NCI-H2171 (cell line): ENCODE results near the gene BGN.

ENCODE experiments used
- DNase-seq: peaks from one replicate; lab custom pipeline; 2025; lab: John Stamatoyannopoulos, UW

BGN gene

DNA sequence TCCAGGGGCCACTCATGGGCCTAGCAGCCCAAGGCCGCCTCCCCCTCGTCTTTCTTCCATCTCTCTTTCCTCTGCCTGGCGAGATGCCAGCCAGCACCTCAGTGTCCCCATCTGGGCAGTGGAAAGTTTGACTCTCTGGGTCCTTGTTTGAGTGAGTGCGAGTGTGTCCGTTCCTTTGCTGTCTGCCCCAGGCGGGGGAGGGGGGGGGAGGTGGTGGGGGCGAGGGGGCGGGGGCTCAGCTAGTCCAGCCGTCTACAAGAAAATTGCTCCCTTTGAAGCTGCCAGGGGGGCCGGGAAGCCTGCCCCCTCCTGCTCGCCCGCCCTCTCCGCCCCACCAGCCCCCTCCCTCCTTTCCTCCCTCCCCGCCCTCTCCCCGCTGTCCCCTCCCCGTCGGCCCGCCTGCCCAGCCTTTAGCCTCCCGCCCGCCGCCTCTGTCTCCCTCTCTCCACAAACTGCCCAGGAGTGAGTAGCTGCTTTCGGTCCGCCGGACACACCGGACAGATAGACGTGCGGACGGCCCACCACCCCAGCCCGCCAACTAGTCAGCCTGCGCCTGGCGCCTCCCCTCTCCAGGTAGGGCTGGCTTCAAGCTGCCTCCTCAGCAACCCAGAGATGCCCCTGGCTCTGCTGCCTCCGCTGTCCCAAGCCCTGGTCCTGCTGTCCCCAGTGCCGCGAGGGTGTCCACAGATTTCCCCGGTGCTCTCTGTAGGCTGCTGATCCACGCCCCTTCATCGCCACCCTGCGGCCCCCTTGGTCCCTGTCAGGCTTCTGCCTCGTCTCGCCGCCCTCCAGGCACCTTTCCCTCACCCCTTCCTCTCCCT is at the start of gene BGN:
TSS of gene BGN (plus strand) at position 440 of the 821 bp plus-strand sequence. CDS start 9,652 bp downstream, outside the sequence.
- no peak for DNase-seq

DNA sequence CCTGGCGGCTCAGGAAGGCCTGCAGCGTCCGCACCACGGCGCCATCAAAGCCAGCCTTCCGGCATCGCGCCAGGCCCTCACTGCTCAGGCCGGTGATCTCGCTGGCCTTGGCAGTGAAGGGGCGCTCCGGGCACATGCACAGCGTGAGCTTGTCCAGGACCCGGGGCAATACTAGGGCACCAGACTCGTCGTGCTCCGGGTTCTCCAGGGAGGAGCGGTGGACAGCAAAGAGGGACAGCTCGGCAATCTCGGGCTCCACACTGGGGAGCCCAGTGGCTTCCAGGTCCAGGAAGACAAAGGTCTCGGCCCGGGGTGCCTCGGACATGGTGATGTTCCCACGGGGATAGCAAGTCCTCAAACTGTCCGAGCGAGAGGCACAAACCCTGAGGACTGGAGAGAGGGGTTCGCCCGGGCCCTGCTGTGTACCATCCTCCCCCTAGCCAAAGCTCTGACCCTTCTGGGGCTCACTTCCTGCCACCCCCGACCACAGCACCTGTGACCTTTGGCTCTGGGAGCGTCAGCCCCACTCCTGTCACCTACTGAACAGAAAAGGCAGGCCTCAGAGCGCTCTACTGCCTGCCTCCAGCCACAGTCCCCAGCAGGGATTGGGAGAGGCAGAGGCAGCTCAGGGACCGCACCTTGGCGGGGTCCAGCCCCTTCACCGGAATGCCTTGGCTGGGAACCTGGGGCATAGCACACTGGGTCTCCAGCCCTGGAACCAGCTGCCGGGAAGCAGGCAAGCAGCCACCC is 49.5 kb upstream of the BGN start:
- DNase-seq: no peak

DNA sequence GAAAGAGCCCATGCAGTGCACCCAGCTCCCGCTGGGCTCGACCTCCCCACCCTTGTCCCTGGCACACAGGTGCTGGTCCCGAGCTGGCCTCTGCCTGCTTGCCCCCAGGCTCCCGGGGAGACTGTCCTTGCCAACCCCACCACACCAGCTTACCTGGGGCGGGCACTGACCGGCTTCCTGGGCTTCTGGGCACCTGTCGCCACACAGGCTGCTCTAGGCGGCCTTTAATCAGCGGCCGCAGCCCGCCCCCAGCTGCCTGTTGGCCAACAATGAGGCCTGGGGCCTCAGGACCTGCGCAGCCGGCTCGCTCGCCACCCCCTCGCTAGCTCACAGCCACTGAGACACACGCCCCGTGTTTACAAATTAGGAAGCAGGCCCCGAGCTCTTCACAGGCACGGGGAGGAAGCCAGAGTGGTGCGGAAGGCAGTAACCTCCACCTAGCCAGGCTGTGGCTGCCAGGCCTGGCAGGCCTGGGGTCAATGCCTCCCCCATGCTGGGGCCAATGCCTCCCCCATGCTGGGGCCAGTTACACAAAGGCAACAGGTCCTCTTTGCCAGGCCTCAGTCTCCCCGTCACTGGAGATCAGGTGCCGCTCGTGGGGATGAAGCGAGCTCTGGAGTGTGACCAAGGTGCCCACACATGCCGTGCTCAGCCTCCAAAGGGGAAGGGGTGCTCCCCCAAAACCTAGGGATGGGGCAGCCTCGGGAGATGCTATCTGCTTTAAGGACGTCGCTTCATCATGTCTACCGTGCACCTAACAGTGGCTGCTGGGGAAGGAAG is 48.7 kb upstream of the BGN start, which contains the start of gene TREX2:
TSS of gene TREX2 (minus strand) at position 201 of the 780 bp plus-strand sequence. CDS start 626 bp downstream, outside the sequence.
- no peak for DNase-seq

DNA sequence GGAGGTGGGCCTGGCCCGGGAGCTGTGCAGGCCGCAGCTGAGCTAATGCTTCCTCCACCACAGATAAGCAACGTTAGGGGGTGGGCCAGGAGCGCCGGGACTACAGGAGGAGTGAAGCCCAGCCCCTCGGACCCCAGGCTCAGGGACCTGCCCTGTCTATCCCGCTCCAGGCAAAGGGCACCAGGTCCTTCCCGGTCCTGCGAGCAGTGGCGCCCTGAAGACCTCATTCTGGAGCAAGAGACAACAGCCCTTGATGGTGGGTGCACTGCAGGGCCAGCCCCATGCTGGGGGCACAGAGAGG is 48.2 kb upstream of the BGN start:
- DNase-seq: no peak

DNA sequence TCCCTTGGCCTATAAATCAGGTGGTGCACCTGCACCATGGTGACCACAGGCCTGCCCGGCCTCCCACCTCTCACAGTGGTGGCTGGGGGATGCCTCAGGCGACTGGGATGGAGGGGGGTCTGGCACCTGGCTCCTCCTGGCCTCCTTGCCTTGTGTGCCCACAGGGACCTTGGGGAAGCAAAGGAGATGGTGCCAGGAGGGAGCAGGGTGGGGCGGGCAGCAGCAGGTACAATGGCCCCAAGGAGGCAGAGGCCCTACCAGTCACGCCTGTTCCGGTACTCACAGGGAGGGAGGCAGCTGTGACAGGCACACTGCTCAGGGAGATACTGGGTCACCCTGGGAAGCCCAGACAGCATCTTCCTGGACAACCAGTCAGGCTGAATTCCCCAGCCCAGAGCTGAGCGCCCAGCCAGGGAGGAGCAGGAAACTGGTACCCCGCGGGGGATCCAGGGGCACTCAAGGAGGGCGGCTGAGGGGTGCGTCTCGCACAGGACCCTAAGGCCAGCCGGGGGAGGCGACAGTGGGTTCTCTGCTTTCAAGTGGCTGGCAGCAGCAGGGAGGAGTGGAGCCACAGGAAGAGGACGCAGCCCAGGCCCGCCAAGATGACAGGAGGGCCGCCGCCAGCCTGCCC is 47.7 kb upstream of the BGN start:
- no peak for DNase-seq

DNA sequence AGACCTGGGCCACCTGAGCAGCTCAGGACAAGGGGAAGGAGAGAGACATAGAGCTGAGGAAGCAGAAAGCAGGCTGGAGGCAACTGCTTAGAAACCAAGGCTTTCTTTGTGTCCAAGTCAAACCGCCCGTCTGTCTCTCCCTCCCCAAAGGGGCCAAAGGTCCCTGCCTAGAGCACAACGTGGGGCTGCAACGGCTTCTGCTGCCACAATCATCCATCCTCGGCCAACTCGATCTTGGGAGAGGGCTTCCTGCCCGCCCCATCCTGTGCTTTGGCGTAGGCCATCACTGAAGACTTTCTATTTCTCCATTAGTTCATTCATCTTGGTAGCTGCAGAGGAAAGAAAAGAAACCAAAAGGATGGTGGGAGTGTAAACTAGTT is 47.2 kb upstream of the BGN start:
- DNase-seq: no peak

DNA sequence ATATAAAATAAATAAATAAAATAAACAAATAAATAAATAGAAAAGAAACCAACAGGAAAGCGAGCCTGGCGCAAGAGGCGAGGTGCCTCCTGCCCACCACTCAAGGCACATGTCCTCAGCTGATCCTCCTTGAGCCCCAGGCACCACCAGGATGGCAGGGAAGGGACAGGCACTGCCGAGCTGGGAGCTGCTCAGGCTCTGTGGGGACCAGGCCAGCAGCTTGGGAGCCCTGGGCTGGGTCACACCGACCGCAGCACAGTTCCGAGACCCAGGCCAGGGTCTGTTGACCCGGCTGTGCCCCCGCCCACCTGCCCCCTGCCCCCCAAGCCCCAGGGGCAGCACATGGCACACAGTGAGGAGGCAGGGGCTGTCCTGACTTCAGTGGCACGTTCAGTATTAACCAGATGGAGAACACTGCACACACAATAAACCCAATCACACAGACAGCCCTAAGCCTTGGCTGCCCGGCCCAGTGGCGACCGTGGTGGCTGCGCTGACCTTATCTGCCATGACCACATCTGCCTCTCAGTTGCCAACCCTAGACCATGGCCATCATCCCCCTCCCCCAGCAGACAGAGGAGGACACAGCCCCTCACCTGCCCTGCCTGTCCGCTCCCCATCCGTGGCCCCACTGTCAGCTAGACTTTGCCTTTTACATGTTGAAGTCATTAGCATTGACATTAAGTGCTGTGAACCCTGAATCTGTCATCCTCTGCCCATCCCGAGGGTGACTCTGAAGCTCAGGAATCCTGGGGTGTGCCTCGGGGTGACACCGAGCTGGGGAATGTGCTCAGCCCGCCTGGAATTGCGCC is 46.0 kb upstream of the BGN start:
- DNase-seq: no peak

DNA sequence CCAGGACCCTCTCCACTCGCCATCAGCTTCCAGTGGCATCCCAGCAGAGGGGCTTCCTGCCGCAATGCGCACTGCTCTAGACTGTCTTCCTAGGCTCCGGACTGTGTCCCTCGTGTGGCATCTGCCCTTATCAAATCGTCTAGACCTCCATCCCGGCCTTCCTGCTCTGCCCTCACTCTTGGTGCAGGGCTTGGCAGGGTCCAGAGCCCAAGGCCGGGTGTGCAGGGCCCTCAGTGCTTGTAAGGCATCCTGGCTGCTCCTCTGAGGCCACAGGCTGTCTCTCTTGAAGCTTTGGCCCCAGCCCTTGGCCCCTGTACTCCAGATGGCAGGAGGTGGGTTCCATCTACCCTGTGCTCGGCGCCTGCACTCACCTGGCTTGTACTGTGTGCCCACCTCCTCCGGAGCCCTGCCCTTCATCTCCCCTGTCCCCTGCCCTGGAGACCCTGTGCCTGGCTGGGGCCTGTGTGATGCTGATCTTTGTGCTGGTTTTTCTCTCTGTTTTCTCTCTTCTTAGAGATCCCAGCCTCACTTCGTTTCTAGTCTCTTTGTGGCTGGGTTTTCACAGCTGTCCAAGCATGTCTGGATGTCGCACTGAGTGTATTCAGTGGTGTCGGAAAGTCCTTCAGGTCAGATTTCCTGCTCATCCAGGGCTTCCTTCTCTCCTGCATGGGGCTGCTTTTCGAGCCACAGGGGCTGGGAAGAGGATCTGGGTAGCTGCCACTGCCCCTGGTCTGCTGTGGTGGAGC is 45.2 kb upstream of the BGN start:
- no peak for DNase-seq

DNA sequence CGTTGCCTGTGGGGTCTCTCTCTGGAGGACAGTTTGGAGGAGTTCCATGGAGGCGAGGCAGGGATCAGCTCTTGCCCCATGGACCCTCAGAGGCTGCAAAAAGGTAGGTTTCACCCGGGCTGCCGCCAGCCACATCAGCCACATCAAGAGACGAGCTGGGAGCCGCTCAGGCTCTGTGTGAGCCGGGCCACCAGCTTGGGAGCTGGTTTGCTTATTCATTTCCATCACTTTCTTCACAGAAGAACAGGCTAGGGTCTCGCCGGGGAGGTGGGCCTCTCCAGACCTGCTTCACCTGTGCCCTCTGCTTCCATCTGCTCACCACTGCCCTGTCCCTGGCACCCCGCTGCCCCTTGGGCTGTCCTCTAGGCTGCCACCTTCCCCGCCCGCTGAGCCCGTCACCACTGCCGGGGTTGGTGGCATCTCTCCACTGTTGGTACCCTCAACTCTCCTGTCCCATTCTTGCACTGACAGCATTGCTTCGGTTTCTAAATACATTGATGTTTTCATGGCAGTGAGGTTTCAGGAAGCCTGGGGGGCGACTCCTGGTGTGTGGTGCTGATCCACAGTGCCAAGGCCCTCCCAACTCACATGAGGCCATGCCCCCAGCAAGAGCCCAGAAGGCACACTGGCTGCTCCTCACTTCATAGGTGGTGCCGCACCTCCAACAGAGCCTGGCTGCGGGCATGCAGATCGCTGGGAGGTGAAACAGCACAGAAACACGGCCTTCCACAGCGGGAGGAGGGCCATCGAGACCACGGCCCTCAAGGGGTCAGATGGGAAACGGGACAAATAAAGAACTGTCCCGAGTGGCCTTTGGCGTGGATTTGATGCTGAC is 44.4 kb upstream of the BGN start:
- DNase-seq: no peak

DNA sequence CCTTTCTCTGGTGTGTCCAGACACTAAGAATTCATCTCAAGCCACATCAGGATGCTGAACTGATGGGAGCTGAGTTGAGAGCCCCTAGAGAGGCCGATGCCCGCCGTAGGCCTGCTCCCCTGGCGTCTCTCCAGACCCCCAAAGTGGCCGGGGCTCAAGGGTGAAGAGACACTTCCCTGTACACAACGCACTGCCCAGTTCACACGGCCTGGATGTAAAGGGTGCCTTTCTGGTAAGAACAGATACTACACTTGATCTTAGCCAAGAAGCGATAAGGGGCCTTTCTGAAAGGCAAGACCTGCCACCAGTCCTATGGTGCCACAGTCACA is 43.9 kb upstream of the BGN start:
- no peak for DNase-seq

DNA sequence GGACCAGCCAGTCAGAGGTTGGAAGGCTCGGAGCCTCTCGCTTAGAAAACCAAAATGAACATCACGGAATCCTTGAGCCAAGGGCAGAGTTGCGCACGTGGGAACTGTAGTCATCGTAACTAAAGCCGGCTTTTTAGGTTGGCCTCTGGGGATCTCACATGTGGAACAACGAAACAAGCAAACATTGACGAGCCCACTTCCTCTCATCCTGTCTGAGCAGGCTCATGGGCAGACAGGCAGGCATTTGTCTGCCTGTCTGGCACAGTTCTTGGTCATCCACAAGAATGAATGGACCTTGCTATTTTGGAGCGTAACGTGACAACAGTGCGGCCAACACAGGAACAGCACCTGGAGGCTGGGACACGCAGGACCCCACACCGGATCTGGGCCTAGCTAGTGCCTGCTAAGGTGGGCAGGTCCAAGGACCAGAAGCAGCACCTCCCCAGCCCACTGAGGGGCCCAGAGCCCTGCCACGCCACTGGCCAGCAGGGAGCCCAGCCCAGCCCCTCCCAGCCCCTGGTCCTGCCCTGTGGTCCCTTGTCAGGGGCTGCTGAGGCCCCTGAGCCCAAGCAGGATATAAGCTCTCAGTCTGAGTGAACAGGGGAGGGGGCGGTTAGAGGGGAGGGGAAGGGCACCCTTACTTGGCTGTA is 39.8 kb upstream of the BGN start:
- no peak for DNase-seq

DNA sequence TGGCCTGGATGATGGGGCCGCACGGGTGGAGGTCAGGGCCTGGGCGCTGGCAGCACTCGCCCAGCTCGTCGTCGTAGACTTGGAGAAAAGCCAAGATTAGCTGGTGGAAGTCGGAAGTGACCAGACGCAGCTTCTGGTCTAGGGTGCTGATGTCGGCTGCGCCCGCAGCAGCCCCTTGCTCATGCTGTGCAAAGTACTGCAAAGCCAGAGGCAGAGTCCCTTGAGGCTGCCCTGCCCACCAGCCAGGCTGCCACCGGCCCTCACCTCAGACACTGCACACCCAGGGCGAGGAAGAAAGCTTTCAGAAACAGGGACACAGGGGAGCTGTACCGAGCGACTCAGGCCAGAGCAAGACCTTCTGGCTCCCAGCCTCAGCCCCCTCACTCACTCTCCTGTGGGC is 39.2 kb upstream of the BGN start:
- DNase-seq: no peak

DNA sequence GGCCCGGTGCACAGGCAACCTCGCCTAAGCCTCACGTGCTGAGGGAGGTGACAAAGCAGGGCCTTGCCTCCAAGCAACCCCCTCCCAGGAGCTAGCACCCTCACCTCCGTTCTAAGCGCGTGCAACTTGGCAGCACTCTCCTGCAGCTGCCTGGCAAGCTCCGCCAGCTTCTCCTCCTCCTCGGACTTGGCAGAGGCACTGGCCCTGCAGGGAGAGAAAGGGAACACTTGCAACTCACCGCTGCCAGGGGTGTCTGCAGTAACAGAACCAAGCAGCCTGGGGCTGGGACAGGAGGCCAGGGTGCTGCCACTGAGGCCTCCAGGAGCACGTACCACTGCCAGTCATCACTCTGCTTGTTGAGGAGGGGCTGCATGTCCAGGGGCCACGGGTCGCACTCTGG is 38.6 kb upstream of the BGN start:
- no peak for DNase-seq

DNA sequence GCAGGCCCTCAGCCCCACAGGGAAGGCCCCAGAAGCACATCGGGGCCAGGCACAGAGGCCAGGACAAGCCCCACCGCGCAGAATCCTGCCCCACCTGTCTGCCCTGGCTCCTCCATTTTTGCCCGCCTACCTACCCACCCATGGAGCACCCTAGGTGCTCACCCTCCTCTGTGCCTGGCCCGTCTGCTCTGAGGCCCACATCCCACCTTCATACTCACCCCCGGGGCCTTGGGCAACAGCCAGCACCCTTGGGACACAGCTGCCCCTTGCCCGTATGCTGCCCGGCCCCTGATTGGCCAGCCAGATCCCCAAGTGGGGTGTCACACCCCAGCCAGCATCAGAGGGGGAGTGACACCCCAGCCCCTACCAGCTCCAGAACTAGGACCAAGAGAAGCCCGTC is 38.1 kb upstream of the BGN start:
- DNase-seq: no peak

DNA sequence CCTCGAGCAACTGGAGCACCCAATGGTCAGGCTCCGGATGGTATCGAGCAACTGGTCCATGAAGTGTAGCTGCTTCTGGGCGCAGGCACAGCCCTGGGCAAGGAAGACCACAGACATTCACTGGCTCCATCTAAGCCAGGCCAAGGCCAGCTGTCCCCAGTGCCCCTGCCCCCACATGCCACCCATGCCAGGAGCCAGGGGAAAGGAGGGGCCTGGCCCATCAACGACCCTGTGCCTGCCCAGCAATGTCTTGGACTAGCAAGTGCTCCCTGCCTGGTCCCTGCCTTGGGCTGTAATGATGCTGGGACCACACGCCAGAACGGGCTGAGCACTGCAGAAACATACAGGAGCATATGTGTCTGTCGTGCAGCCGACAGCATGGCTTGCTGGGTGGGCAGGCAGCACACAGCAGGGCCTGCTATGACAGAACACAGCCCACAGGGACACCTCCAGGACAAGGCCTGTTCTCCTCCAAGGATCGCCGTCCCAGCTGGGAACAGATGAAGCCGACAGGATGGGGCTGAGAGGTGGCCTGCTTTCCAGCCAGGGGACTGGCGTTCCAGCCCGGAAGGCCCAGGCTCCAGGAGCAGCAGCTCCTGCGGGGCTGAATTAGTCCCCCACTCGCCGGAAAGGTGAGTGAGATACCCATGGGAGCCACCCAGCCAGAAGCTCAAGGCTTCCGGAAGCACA is 37.5 kb upstream of the BGN start:
- DNase-seq: no peak

DNA sequence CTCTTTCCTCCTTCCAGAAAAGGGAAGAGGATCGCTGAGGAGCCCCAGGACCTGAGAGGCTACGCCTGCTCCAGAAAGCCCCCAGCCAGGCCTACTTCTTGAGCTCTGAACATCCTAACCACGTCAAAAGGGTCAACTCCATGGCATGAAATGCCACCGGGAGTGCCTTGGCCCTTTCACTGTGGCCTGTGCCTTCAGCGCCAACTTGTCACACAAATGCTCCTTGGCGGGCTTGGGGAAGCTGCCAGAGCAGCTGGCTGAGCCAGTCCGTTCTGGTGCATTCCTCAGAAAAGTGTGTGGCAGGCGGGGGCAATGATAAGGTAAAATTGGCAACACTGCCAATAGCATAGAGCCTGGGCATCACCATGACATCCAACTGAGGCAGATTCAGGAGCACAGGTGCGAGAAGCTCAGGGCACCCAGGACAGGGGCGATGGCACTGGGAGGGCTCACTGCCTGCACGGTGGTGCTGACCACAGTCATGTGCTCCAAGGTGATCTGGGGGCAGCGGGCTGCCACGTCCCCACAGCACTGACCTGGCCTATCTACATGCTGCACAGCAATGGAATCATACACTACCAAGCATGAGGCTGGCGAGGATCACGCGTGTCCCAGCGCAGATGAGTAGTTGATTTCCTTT is 36.8 kb upstream of the BGN start:
- no peak for DNase-seq

DNA sequence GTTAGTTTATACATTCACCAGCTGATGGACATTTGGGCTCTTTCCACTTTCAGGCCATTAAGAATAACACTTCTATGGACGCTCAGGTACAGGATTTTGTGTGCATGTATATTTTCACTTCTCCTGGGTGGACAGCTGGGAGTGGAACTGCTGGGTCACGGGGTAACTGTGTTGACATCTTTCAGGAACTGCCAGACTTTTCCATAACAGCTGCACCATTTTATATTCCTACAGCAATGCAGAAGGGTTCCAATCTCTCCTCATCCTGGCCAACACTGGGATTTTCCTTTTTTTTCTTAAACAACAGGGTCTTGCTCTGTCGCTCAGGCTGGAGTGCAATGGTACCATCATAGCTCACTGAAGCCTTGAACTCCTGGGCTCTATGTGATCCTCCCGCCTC is 36.3 kb upstream of the BGN start:
- no peak for DNase-seq

DNA sequence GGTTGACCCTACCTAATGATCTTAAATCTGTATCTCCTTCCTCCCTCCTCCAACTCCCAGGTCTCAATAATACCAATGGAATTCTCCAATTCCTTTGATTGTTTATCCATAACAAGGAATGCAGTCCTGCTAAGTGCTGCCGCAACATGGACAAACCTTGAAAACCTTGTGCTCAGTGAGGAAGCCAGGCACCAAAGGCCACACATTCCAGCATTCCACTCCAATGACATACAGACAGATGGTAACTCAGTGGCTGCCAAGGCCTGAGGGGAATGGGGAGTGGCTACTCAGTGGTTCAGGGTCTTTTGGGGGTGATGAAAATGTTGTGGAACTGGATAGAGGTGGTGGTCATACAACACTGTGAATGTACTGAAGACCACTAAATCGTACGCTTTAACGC is 34.8 kb upstream of the BGN start:
- no peak for DNase-seq
